HG03135 (cell line): ENCODE data around the gene TSFM.

Experiments used
- ATAC-seq: cut with Tn5 transposase; IDR thresholded peaks from one replicate; pipeline ENCODE4 v1.9.1; 2021; ENCODE audit warnings: mild to moderate bottlenecking, moderate library complexity; ENCODE audit not compliant: unreplicated experiment

TSFM gene

GRCh38 chr12:57777911-57778310 lies 4.7 kb upstream of the TSFM start:
- ATAC-seq, result no peak

- no peak for ATAC-seq
These were observed 2.9 kb upstream of the TSFM start for GRCh38 chr12:57779736-57780135.

- no peak for ATAC-seq
These were observed 2.2 kb upstream of the TSFM start for GRCh38 chr12:57780284-57780897.

- no peak for ATAC-seq
These were observed 1.3 kb upstream of the TSFM start for GRCh38 chr12:57781244-57781643.

- ATAC-seq, result no peak
These were observed 786 bp upstream of the TSFM start for GRCh38 chr12:57781801-57782200.

- no peak for ATAC-seq
These were observed 362 bp upstream of the TSFM start for GRCh38 chr12:57782243-57782607.

- ATAC-seq, result no peak
These were observed 847 bp downstream of the TSFM start for GRCh38 chr12:57783466-57783801.

GRCh38 chr12:57783861-57784260 lies 1.3 kb downstream of the TSFM start:
- no peak for ATAC-seq

- ATAC-seq, result no peak
These were observed 11.3 kb downstream of the TSFM start for GRCh38 chr12:57793920-57794319.

- no peak for ATAC-seq
These were observed 12.8 kb downstream of the TSFM start for GRCh38 chr12:57795354-57795753.

GRCh38 chr12:57796996-57797395 lies 14.4 kb downstream of the TSFM start:
- no peak for ATAC-seq

GRCh38 chr12:57797933-57798332 lies 15.3 kb downstream of the TSFM start:
- no peak for ATAC-seq

GRCh38 chr12:57800965-57801364 lies 18.4 kb downstream of the TSFM start:
- ATAC-seq, result no peak

- ATAC-seq, result no peak
These were observed 20.0 kb downstream of the TSFM start for GRCh38 chr12:57802607-57803006.

GRCh38 chr12:57803319-57803893 lies 20.8 kb downstream of the TSFM start:
- no peak for ATAC-seq

GRCh38 chr12:57806677-57807076 lies 24.1 kb downstream of the TSFM start:
- ATAC-seq, result no peak

GRCh38 chr12:57807285-57807684 lies 24.7 kb downstream of the TSFM start:
- no peak for ATAC-seq

- no peak for ATAC-seq
These were observed 25.8 kb downstream of the TSFM start for GRCh38 chr12:57808351-57808750.

GRCh38 chr12:57809425-57809824 lies 26.8 kb downstream of the TSFM start:
- ATAC-seq, result no peak

GRCh38 chr12:57810450-57810849 lies 27.9 kb downstream of the TSFM start:
- ATAC-seq, result no peak

- no peak for ATAC-seq
These were observed 28.6 kb downstream of the TSFM start for GRCh38 chr12:57811028-57811755.

GRCh38 chr12:57813111-57813970 lies 30.8 kb downstream of the TSFM start:
- no peak for ATAC-seq
